ENCODE data around the gene EIF4G2. TPM values are rescaled to one million over a fixed set of nuclear protein-coding genes. Genes with fewer than 3 reads are reported as not detected.
A peak's percentile ranks its signal among the peaks of the same experiment; 100 is the strongest.

EIF4G2 gene
- total RNA-seq, 1 experiment from 2014 or later: 1,198 TPM

- POLR2A ChIA-PET (ENCODE audit: low non-redundant PET): no interaction called here
- BruUV-seq (replicated peaks): TSS peak; percentile 89
- no peaks in the 10 kb centered on the region for H3K4me1 ChIP-seq (ENCODE audit: insufficient read depth, low read length, poor library complexity, severe bottlenecking)
Measured at GRCh38 chr11:10763766-10764165, 45.0 kb downstream of the EIF4G2 start.

GRCh38 chr11:10762913-10763421 is 45.8 kb downstream of the EIF4G2 start:
- intact Hi-C loops (cut with micrococcal nuclease; ENCODE audit: unreplicated experiment): no loop called here
- TF ChIP-seq CTCF (conservative IDR thresholded peaks at IDR 0.05; ENCODE audit: low read depth, low read length) (no peak), EZH2 (IDR thresholded peaks at IDR 0.05; ENCODE audit: borderline replicate concordance, low read depth, low read length, poor library complexity, severe bottlenecking) (no peak)
- ChIA-PET POLR2A (ENCODE audit: low non-redundant PET) (no interaction called here), CTCF (no interaction called here)
- H3K27me3 ChIP-seq (replicated peaks; ENCODE audit: insufficient read depth, low read depth, low read length, poor library complexity): no peaks in the 10 kb centered on the region
- no peaks in the 10 kb centered on the region for H3K9me3 ChIP-seq (ENCODE audit: low read depth, low read length, poor library complexity, severe bottlenecking)
- no TSS peak for BruUV-seq (replicated peaks)
- no peak for DNase-seq (ENCODE audit: low spot score)
- H3K4me1 ChIP-seq (ENCODE audit: insufficient read depth, low read length, poor library complexity, severe bottlenecking): no peaks in the 10 kb centered on the region
- H3K27ac ChIP-seq (ENCODE audit: low read depth, low read length, poor library complexity, severe bottlenecking): no peak overlapping the region
- no peak overlapping the region for H3K4me3 ChIP-seq (ENCODE audit: low read depth, low read length, poor library complexity, severe bottlenecking)
- peaks cover 78% of the 10 kb centered on the region for H3K36me3 ChIP-seq (ENCODE audit: insufficient read depth, low read length, poor library complexity, severe bottlenecking)

More at GRCh38 chr11:10763766-10764165, 45.0 kb downstream of the EIF4G2 start:
- intact Hi-C loops (cut with micrococcal nuclease; ENCODE audit: unreplicated experiment): no loop called here
- no peak for DNase-seq (ENCODE audit: low spot score)
- H3K9me3 ChIP-seq (ENCODE audit: low read depth, low read length, poor library complexity, severe bottlenecking): no peaks in the 10 kb centered on the region
- TF ChIP-seq EZH2 (IDR thresholded peaks at IDR 0.05; ENCODE audit: borderline replicate concordance, low read depth, low read length, poor library complexity, severe bottlenecking) (no peak), CTCF (conservative IDR thresholded peaks at IDR 0.05; ENCODE audit: low read depth, low read length) (no peak)
- no peaks in the 10 kb centered on the region for H3K27me3 ChIP-seq (replicated peaks; ENCODE audit: insufficient read depth, low read depth, low read length, poor library complexity)
- peaks cover 73% of the 10 kb centered on the region for H3K36me3 ChIP-seq (ENCODE audit: insufficient read depth, low read length, poor library complexity, severe bottlenecking)
- H3K4me3 ChIP-seq (ENCODE audit: low read depth, low read length, poor library complexity, severe bottlenecking): no peak overlapping the region
- H3K27ac ChIP-seq (ENCODE audit: low read depth, low read length, poor library complexity, severe bottlenecking): no peak overlapping the region
- CTCF ChIA-PET: no interaction called here

GRCh38 chr11:10762185-10762584 is 46.5 kb downstream of the EIF4G2 start:
- Histone ChIP-seq H3K27me3 (replicated peaks; ENCODE audit: insufficient read depth, low read depth, low read length, poor library complexity) (no peaks in the 10 kb centered on the region), H3K36me3 (ENCODE audit: insufficient read depth, low read length, poor library complexity, severe bottlenecking) (peaks cover 85% of the 10 kb centered on the region), H3K27ac (ENCODE audit: low read depth, low read length, poor library complexity, severe bottlenecking) (no peak overlapping the region), H3K9me3 (ENCODE audit: low read depth, low read length, poor library complexity, severe bottlenecking) (no peaks in the 10 kb centered on the region), H3K4me1 (ENCODE audit: insufficient read depth, low read length, poor library complexity, severe bottlenecking) (no peaks in the 10 kb centered on the region), H3K4me3 (ENCODE audit: low read depth, low read length, poor library complexity, severe bottlenecking) (no peak overlapping the region)
- ChIA-PET POLR2A (ENCODE audit: low non-redundant PET) (no interaction called here), CTCF (no interaction called here)
- TF ChIP-seq CTCF (conservative IDR thresholded peaks at IDR 0.05; ENCODE audit: low read depth, low read length) (no peak), EZH2 (IDR thresholded peaks at IDR 0.05; ENCODE audit: borderline replicate concordance, low read depth, low read length, poor library complexity, severe bottlenecking) (no peak)
- BruUV-seq (replicated peaks): no TSS peak
- no peak for DNase-seq (ENCODE audit: low spot score)
- intact Hi-C loops (cut with micrococcal nuclease; ENCODE audit: unreplicated experiment): no loop called here
